ENCODE results near the gene DCLK3. TPM values are rescaled to one million over a fixed set of nuclear protein-coding genes. Genes with fewer than 3 reads are reported as not detected.

The DCLK3 gene
- total RNA-seq, 1 donor from 2014 or later, result 0.12 TPM

DNA sequence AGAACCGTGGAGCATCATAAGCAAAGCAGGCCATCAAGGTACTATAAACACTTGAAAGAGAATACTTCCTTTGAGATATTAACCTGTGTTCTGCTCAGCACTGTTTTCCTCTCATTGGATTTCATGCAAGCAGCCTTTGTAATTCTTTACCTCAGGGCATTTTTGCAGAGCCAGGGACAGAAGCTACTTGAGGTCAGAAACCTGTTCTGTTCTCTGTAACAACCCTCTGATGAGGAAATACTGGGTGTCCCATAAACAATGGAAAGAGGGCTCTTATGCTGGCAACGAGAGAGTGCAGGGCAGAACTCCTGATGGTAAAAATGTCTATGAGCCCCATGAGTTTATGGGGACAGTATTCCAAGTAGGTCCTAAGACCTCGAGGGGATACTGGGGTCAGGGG lies 66.0 kb downstream of the DCLK3 start:
- Histone ChIP-seq H3K27me3 (ENCODE audit: low read depth) (no peaks in the 10 kb centered on the region), H3K36me3 (no peaks in the 10 kb centered on the region), H3K4me3 (no peak overlapping the region), H3K27ac (no peak overlapping the region), H3K9me3 (no peaks in the 10 kb centered on the region), H3K4me1 (no peaks in the 10 kb centered on the region)
- TF ChIP-seq CTCF (IDR thresholded peaks at IDR 0.05), result no peak
- DNase-seq, result no peak
- intact Hi-C loops (cut with DNase I), result no loop called here
- ATAC-seq, result no peak

- intact Hi-C loops (cut with DNase I), result no loop called here
- ATAC-seq, result no peak
- H3K27ac ChIP-seq, result no peak overlapping the region
Measured at GRCh38 chr3:36697229-36698001, 66.9 kb downstream of the DCLK3 start.

DNA sequence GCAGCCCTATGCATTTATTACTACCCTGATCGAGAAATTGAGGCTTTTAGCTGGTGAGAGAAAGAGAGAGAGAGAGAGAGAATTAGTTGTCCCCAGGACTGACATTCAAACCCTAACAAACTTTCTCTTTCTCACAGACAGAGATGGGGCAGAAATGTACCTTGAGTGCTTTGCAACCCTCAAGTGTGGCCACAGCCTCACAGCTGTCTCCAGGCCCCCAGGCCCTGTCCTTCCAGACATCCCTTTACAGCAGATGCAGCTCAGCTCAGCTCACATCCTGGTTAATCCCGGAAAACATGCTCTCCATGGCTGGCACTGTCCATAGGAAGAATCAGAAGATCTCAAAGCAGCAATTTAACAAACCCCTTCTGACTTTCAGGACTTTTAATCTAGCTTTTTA lies 67.6 kb downstream of the DCLK3 start:
- ATAC-seq, result no peak
- intact Hi-C loops (cut with DNase I), result no loop called here
- TF ChIP-seq CTCF (IDR thresholded peaks at IDR 0.05), result no peak

More at GRCh38 chr3:36697229-36698001, 66.9 kb downstream of the DCLK3 start:
- Histone ChIP-seq H3K4me3 (no peak overlapping the region), H3K27me3 (ENCODE audit: low read depth) (no peaks in the 10 kb centered on the region), H3K9me3 (no peaks in the 10 kb centered on the region), H3K36me3 (no peaks in the 10 kb centered on the region), H3K4me1 (no peaks in the 10 kb centered on the region)
- DNase-seq, result no peak
- TF ChIP-seq CTCF (IDR thresholded peaks at IDR 0.05), result no peak

GRCh38 chr3:36695769-36696137 lies 68.6 kb downstream of the DCLK3 start:
- Histone ChIP-seq H3K27me3 (ENCODE audit: low read depth) (no peaks in the 10 kb centered on the region), H3K9me3 (no peaks in the 10 kb centered on the region), H3K36me3 (no peaks in the 10 kb centered on the region), H3K27ac (no peak overlapping the region), H3K4me1 (no peaks in the 10 kb centered on the region), H3K4me3 (no peak overlapping the region)
- DNase-seq, result no peak
- ATAC-seq, result peak; percentile 37 to 48
- intact Hi-C loops (cut with DNase I), result no loop called here
- no peak for TF ChIP-seq CTCF (IDR thresholded peaks at IDR 0.05)

More for the DNA sequence above, 67.6 kb downstream of the DCLK3 start:
- Histone ChIP-seq H3K9me3 (no peaks in the 10 kb centered on the region), H3K4me3 (no peak overlapping the region), H3K36me3 (no peaks in the 10 kb centered on the region), H3K27ac (no peak overlapping the region), H3K27me3 (ENCODE audit: low read depth) (no peaks in the 10 kb centered on the region), H3K4me1 (no peaks in the 10 kb centered on the region)
- no peak for DNase-seq

DNA sequence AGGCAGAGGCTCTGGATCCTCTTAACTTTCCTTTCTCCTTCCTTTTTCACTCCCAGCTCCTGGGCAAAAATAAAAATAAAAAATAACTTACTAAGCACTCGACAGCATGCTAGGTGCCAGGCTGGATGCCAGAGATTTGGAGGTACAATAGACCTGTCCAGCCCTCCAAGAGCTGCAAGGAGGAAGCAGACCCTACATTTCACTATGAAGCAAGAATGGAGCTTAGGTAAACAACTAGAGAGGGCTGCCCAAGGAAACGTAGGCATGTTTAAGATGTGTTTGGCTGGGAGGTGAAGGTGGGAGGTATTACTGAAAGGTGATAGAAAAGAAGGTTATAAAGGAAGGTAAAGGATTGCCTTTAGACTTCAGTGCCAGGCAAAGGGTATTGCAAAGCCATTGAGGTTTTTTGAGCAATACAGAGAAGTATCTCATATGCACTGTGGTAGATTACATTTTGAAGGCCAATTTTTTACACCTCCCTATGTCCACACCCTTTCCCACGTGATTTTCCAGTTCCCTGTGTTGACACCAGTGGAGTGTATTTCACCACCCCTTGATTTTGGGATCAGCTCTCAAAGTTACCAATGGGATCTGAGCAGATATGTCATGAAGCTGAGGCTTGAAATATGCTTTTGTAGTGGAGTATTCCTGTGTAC lies 69.1 kb downstream of the DCLK3 start:
- no peak overlapping the region for H3K4me3 ChIP-seq
- H3K27me3 ChIP-seq (ENCODE audit: low read depth), result no peaks in the 10 kb centered on the region
- H3K27ac ChIP-seq, result no peak overlapping the region
- TF ChIP-seq CTCF (IDR thresholded peaks at IDR 0.05), result no peak
- H3K36me3 ChIP-seq, result no peaks in the 10 kb centered on the region
- H3K4me1 ChIP-seq, result no peaks in the 10 kb centered on the region
- peak; percentile 65 to 72 for ATAC-seq
- no peaks in the 10 kb centered on the region for H3K9me3 ChIP-seq
- intact Hi-C loops (cut with DNase I), result no loop called here
- no peak for DNase-seq
